ENCODE measurements around the gene RHOD. TPM values are rescaled to one million over a fixed set of nuclear protein-coding genes. Genes with fewer than 3 reads are reported as not detected.

RHOD gene
- total RNA-seq, 1 experiment from 2014 or later = 99.9 TPM

GRCh38 chr11:67016550-67016949 lies 40.1 kb upstream of the RHOD start:
- H3F3A ChIP-seq (ENCODE audit: low read length, unreplicated experiment) = no peaks in the 10 kb centered on the region
- no peaks in the 10 kb centered on the region for H3K27me3 ChIP-seq (ENCODE audit: low read length)
- H2AFZ ChIP-seq (ENCODE audit: low read length) = no peak overlapping the region
- no peaks in the 10 kb centered on the region for H3K4me1 ChIP-seq (ENCODE audit: insufficient read depth, low read length)
- ChIA-PET POLR2A (ENCODE audit: unreplicated experiment) (no interaction called here), CTCF (no interaction called here)
- H3K4me2 ChIP-seq (ENCODE audit: low read length) = no peak overlapping the region
- no peaks in the 10 kb centered on the region for H4K20me1 ChIP-seq (ENCODE audit: low read length)
- no peaks in the 10 kb centered on the region for H3K9me2 ChIP-seq (replicated peaks; ENCODE audit: low read length)
- H3K27ac ChIP-seq (ENCODE audit: low read length) = no peak overlapping the region
- H3K9ac ChIP-seq (ENCODE audit: low read length) = no peak overlapping the region
- no peak for ATAC-seq
- H3K79me2 ChIP-seq (ENCODE audit: low read length) = no peaks in the 10 kb centered on the region
- no peaks in the 10 kb centered on the region for H3K36me3 ChIP-seq (ENCODE audit: low read depth, low read length)
- no peak overlapping the region for H3K4me3 ChIP-seq (ENCODE audit: low read length)
- no TSS peak for BruUV-seq (replicated peaks)
- no peaks in the 10 kb centered on the region for H3K9me3 ChIP-seq (ENCODE audit: low read length)
- no peak for DNase-seq
- intact Hi-C loops (cut with micrococcal nuclease) = no loop called here
- TF ChIP-seq CTCF (conservative IDR thresholded peaks at IDR 0.05; ENCODE audit: low read depth, low read length) = no peak
- TF ChIP-seq EZH2phosphoT487 (IDR thresholded peaks at IDR 0.05; ENCODE audit: borderline replicate concordance, low read length) = no peak
- no peak for TF ChIP-seq EZH2 (IDR thresholded peaks at IDR 0.05; ENCODE audit: low read length, unreplicated experiment)

GRCh38 chr11:67020949-67021348 lies 35.7 kb upstream of the RHOD start:
- H3K4me2 ChIP-seq (ENCODE audit: low read length) = no peak overlapping the region
- DNase-seq = no peak
- H3K4me3 ChIP-seq (ENCODE audit: low read length) = no peak overlapping the region
- no peaks in the 10 kb centered on the region for H3K9me2 ChIP-seq (replicated peaks; ENCODE audit: low read length)
- no peak overlapping the region for H3K9ac ChIP-seq (ENCODE audit: low read length)
- H3K79me2 ChIP-seq (ENCODE audit: low read length) = no peaks in the 10 kb centered on the region
- ChIA-PET CTCF (interaction anchor here (1.2 kb wide), 1 partner anchor 140 kb away, joined by 7 read pairs; no protein-coding TSS in a partner anchor), POLR2A (ENCODE audit: unreplicated experiment) (no interaction called here)
- no peak for TF ChIP-seq CTCF (conservative IDR thresholded peaks at IDR 0.05; ENCODE audit: low read depth, low read length)
- no peak for TF ChIP-seq EZH2 (IDR thresholded peaks at IDR 0.05; ENCODE audit: low read length, unreplicated experiment)
- no peak for TF ChIP-seq EZH2phosphoT487 (IDR thresholded peaks at IDR 0.05; ENCODE audit: borderline replicate concordance, low read length)
- H3K27me3 ChIP-seq (ENCODE audit: low read length) = no peaks in the 10 kb centered on the region
- H4K20me1 ChIP-seq (ENCODE audit: low read length) = no peaks in the 10 kb centered on the region
- no peaks in the 10 kb centered on the region for H3K36me3 ChIP-seq (ENCODE audit: low read depth, low read length)
- peaks cover 31% of the 10 kb centered on the region for H3K4me1 ChIP-seq (ENCODE audit: insufficient read depth, low read length)
- no peak overlapping the region for H3K27ac ChIP-seq (ENCODE audit: low read length)
- intact Hi-C loops (cut with micrococcal nuclease) = no loop called here
- no peaks in the 10 kb centered on the region for H3K9me3 ChIP-seq (ENCODE audit: low read length)
- no TSS peak for BruUV-seq (replicated peaks)
- no peaks in the 10 kb centered on the region for H3F3A ChIP-seq (ENCODE audit: low read length, unreplicated experiment)
- no peak for ATAC-seq
- H2AFZ ChIP-seq (ENCODE audit: low read length) = no peak overlapping the region

- H3K9me2 ChIP-seq (replicated peaks; ENCODE audit: low read length) = no peaks in the 10 kb centered on the region
- H4K20me1 ChIP-seq (ENCODE audit: low read length) = no peaks in the 10 kb centered on the region
- POLR2A ChIA-PET (ENCODE audit: unreplicated experiment) = no interaction called here
- no peaks in the 10 kb centered on the region for H3K9me3 ChIP-seq (ENCODE audit: low read length)
- H3K4me2 ChIP-seq (ENCODE audit: low read length) = peak overlapping the region; percentile 86
- H3K4me3 ChIP-seq (ENCODE audit: low read length) = peak overlapping the region; percentile 68
- no peaks in the 10 kb centered on the region for H3F3A ChIP-seq (ENCODE audit: low read length, unreplicated experiment)
- peak; percentile 45 for ATAC-seq
- no TSS peak for BruUV-seq (replicated peaks)
- DNase-seq = peak; percentile 96
- no peaks in the 10 kb centered on the region for H3K79me2 ChIP-seq (ENCODE audit: low read length)
- no peaks in the 10 kb centered on the region for H3K27me3 ChIP-seq (ENCODE audit: low read length)
- CTCF ChIA-PET = interaction anchor here (0.6 to 1.2 kb wide), 4 partner anchors 79 to 294 kb away, joined by 3 to 8 read pairs (median 6); no protein-coding TSS in a partner anchor
- no peak for TF ChIP-seq EZH2 (IDR thresholded peaks at IDR 0.05; ENCODE audit: low read length, unreplicated experiment)
- 0 out of 2 replicates have a peak, but pooled peaks have one; percentile 7 for TF ChIP-seq CTCF (conservative IDR thresholded peaks at IDR 0.05; ENCODE audit: low read depth, low read length)
- intact Hi-C loops (cut with micrococcal nuclease) = no loop called here
- H3K4me1 ChIP-seq (ENCODE audit: insufficient read depth, low read length) = peaks cover 31% of the 10 kb centered on the region
- no peak overlapping the region for H3K27ac ChIP-seq (ENCODE audit: low read length)
- H2AFZ ChIP-seq (ENCODE audit: low read length) = peak overlapping the region; percentile 76
- peak overlapping the region; percentile 25; the same call in 1 of the 2 replicates for H3K9ac ChIP-seq (ENCODE audit: low read length)
- H3K36me3 ChIP-seq (ENCODE audit: low read depth, low read length) = no peaks in the 10 kb centered on the region
These were observed 34.2 kb upstream of the RHOD start for GRCh38 chr11:67022341-67022933.
